ENCODE results near the gene SLCO3A1. TPM values are rescaled to one million over a fixed set of nuclear protein-coding genes. Genes with fewer than 3 reads are reported as not detected.

Gene SLCO3A1
- total and polyA plus RNA-seq, 9 donors: 1.7 to 8.6 (median 4.5) TPM

GRCh38 chr15:92112180-92112579 is 258.7 kb downstream of the SLCO3A1 start:
- H3K27ac ChIP-seq (ENCODE audit: low read length): no peak overlapping the region
- peak; percentile 30 for DNase-seq
- H3K4me1 ChIP-seq (ENCODE audit: control insufficient read depth, insufficient read depth, low read length): peaks cover 9% of the 10 kb centered on the region
- 64% methylated on average over 2 of the region's 3 CpGs for WGBS (ENCODE audit: insufficient coverage)
- no peaks in the 10 kb centered on the region for H3K36me3 ChIP-seq (ENCODE audit: control insufficient read depth, insufficient read depth, low read length)
- H3K4me3 ChIP-seq (ENCODE audit: low read length): no peak overlapping the region
- H3K9me3 ChIP-seq (replicated peaks; ENCODE audit: control insufficient read depth, low read depth, low read length): no peaks in the 10 kb centered on the region
- H3K27me3 ChIP-seq (ENCODE audit: control insufficient read depth, insufficient read depth, low read length): peaks cover 3% of the 10 kb centered on the region

- H3K36me3 ChIP-seq (ENCODE audit: control insufficient read depth, insufficient read depth, low read length): no peaks in the 10 kb centered on the region
- H3K4me3 ChIP-seq (ENCODE audit: low read length): no peak overlapping the region
- H3K27ac ChIP-seq (ENCODE audit: low read length): no peak overlapping the region
- 60% methylated on average over 1 of the region's 3 CpGs for WGBS (ENCODE audit: insufficient coverage)
- peaks cover 8% of the 10 kb centered on the region for H3K4me1 ChIP-seq (ENCODE audit: control insufficient read depth, insufficient read depth, low read length)
- DNase-seq: no peak
- H3K9me3 ChIP-seq (replicated peaks; ENCODE audit: control insufficient read depth, low read depth, low read length): no peaks in the 10 kb centered on the region
- H3K27me3 ChIP-seq (ENCODE audit: control insufficient read depth, insufficient read depth, low read length): peaks cover 4% of the 10 kb centered on the region
Measured at GRCh38 chr15:92112711-92113110, 259.2 kb downstream of the SLCO3A1 start.

GRCh38 chr15:92113832-92114231 is 260.3 kb downstream of the SLCO3A1 start:
- Histone ChIP-seq H3K4me3 (ENCODE audit: low read length) (no peak overlapping the region), H3K36me3 (ENCODE audit: control insufficient read depth, insufficient read depth, low read length) (no peaks in the 10 kb centered on the region), H3K27me3 (ENCODE audit: control insufficient read depth, insufficient read depth, low read length) (peaks cover 2% of the 10 kb centered on the region), H3K27ac (ENCODE audit: low read length) (no peak overlapping the region), H3K4me1 (ENCODE audit: control insufficient read depth, insufficient read depth, low read length) (peaks cover 8% of the 10 kb centered on the region), H3K9me3 (replicated peaks; ENCODE audit: control insufficient read depth, low read depth, low read length) (no peaks in the 10 kb centered on the region)
- 93% methylated on average over 2 of the region's 3 CpGs for WGBS (ENCODE audit: insufficient coverage)
- DNase-seq: no peak

- H3K4me1 ChIP-seq (ENCODE audit: control insufficient read depth, insufficient read depth, low read length): peaks cover 3% of the 10 kb centered on the region
- no peaks in the 10 kb centered on the region for H3K9me3 ChIP-seq (replicated peaks; ENCODE audit: control insufficient read depth, low read depth, low read length)
- DNase-seq: no peak
- H3K36me3 ChIP-seq (ENCODE audit: control insufficient read depth, insufficient read depth, low read length): no peaks in the 10 kb centered on the region
- 91% methylated on average over 1 of the region's 1 CpG for WGBS (ENCODE audit: insufficient coverage)
- no peak overlapping the region for H3K4me3 ChIP-seq (ENCODE audit: low read length)
- peaks cover 2% of the 10 kb centered on the region for H3K27me3 ChIP-seq (ENCODE audit: control insufficient read depth, insufficient read depth, low read length)
- no peak overlapping the region for H3K27ac ChIP-seq (ENCODE audit: low read length)
Measured at GRCh38 chr15:92115834-92116233, 262.3 kb downstream of the SLCO3A1 start.

- 60% methylated on average over 1 of the region's 5 CpGs for WGBS (ENCODE audit: insufficient coverage)
- H3K4me3 ChIP-seq (ENCODE audit: low read length): no peak overlapping the region
- H3K4me1 ChIP-seq (ENCODE audit: control insufficient read depth, insufficient read depth, low read length): peaks cover 3% of the 10 kb centered on the region
- no peaks in the 10 kb centered on the region for H3K9me3 ChIP-seq (replicated peaks; ENCODE audit: control insufficient read depth, low read depth, low read length)
- H3K36me3 ChIP-seq (ENCODE audit: control insufficient read depth, insufficient read depth, low read length): no peaks in the 10 kb centered on the region
- no peak overlapping the region for H3K27ac ChIP-seq (ENCODE audit: low read length)
- H3K27me3 ChIP-seq (ENCODE audit: control insufficient read depth, insufficient read depth, low read length): peaks cover 2% of the 10 kb centered on the region
- no peak for DNase-seq
Measured at GRCh38 chr15:92116330-92116729, 262.8 kb downstream of the SLCO3A1 start.

- DNase-seq: peak; percentile 62
- H3K9me3 ChIP-seq (replicated peaks; ENCODE audit: control insufficient read depth, low read depth, low read length): no peaks in the 10 kb centered on the region
- peaks cover 2% of the 10 kb centered on the region for H3K27me3 ChIP-seq (ENCODE audit: control insufficient read depth, insufficient read depth, low read length)
- 24% methylated on average over 2 of the region's 11 CpGs for WGBS (ENCODE audit: insufficient coverage)
- H3K4me1 ChIP-seq (ENCODE audit: control insufficient read depth, insufficient read depth, low read length): peaks cover 3% of the 10 kb centered on the region
- no peak overlapping the region for H3K27ac ChIP-seq (ENCODE audit: low read length)
- H3K36me3 ChIP-seq (ENCODE audit: control insufficient read depth, insufficient read depth, low read length): no peaks in the 10 kb centered on the region
- no peak overlapping the region for H3K4me3 ChIP-seq (ENCODE audit: low read length)
Measured at GRCh38 chr15:92117261-92117731, 263.8 kb downstream of the SLCO3A1 start.

- Histone ChIP-seq H3K4me1 (ENCODE audit: control insufficient read depth, insufficient read depth, low read length) (peaks cover 3% of the 10 kb centered on the region), H3K27me3 (ENCODE audit: control insufficient read depth, insufficient read depth, low read length) (peaks cover 2% of the 10 kb centered on the region), H3K9me3 (replicated peaks; ENCODE audit: control insufficient read depth, low read depth, low read length) (no peaks in the 10 kb centered on the region), H3K36me3 (ENCODE audit: control insufficient read depth, insufficient read depth, low read length) (no peaks in the 10 kb centered on the region), H3K27ac (ENCODE audit: low read length) (no peak overlapping the region), H3K4me3 (ENCODE audit: low read length) (no peak overlapping the region)
- 36% methylated on average over 3 of the region's 6 CpGs for WGBS (ENCODE audit: insufficient coverage)
- DNase-seq: no peak
Measured at GRCh38 chr15:92118162-92118935, 264.8 kb downstream of the SLCO3A1 start.

GRCh38 chr15:92118936-92119325 is 265.4 kb downstream of the SLCO3A1 start:
- no peak overlapping the region for H3K27ac ChIP-seq (ENCODE audit: low read length)
- no peaks in the 10 kb centered on the region for H3K9me3 ChIP-seq (replicated peaks; ENCODE audit: control insufficient read depth, low read depth, low read length)
- peaks cover 2% of the 10 kb centered on the region for H3K27me3 ChIP-seq (ENCODE audit: control insufficient read depth, insufficient read depth, low read length)
- 80% methylated on average over 2 of the region's 3 CpGs for WGBS (ENCODE audit: insufficient coverage)
- no peaks in the 10 kb centered on the region for H3K36me3 ChIP-seq (ENCODE audit: control insufficient read depth, insufficient read depth, low read length)
- no peak overlapping the region for H3K4me3 ChIP-seq (ENCODE audit: low read length)
- DNase-seq: no peak
- peaks cover 3% of the 10 kb centered on the region for H3K4me1 ChIP-seq (ENCODE audit: control insufficient read depth, insufficient read depth, low read length)

GRCh38 chr15:92120094-92120795 is 266.7 kb downstream of the SLCO3A1 start:
- peaks cover 3% of the 10 kb centered on the region for H3K4me1 ChIP-seq (ENCODE audit: control insufficient read depth, insufficient read depth, low read length)

GRCh38 chr15:92121047-92121446 is 267.5 kb downstream of the SLCO3A1 start:
- Histone ChIP-seq H3K4me1 (ENCODE audit: control insufficient read depth, insufficient read depth, low read length) (peaks cover 3% of the 10 kb centered on the region), H3K36me3 (ENCODE audit: control insufficient read depth, insufficient read depth, low read length) (no peaks in the 10 kb centered on the region)

More at GRCh38 chr15:92120094-92120795, 266.7 kb downstream of the SLCO3A1 start:
- Histone ChIP-seq H3K9me3 (replicated peaks; ENCODE audit: control insufficient read depth, low read depth, low read length) (no peaks in the 10 kb centered on the region), H3K27me3 (ENCODE audit: control insufficient read depth, insufficient read depth, low read length) (peaks cover 2% of the 10 kb centered on the region), H3K4me3 (ENCODE audit: low read length) (no peak overlapping the region), H3K36me3 (ENCODE audit: control insufficient read depth, insufficient read depth, low read length) (no peaks in the 10 kb centered on the region), H3K27ac (ENCODE audit: low read length) (no peak overlapping the region)
- WGBS (ENCODE audit: insufficient coverage): 78% methylated on average over 5 of the region's 6 CpGs
- no peak for DNase-seq

More at GRCh38 chr15:92121047-92121446, 267.5 kb downstream of the SLCO3A1 start:
- no peak overlapping the region for H3K27ac ChIP-seq (ENCODE audit: low read length)
- H3K27me3 ChIP-seq (ENCODE audit: control insufficient read depth, insufficient read depth, low read length): peaks cover 2% of the 10 kb centered on the region
- no peaks in the 10 kb centered on the region for H3K9me3 ChIP-seq (replicated peaks; ENCODE audit: control insufficient read depth, low read depth, low read length)
- H3K4me3 ChIP-seq (ENCODE audit: low read length): no peak overlapping the region
- no peak for DNase-seq
